Fibroblast of the conjunctiva (primary cell): Measurements from ENCODE around the gene PRCD.

Source experiments
- DNase-seq: peaks from one replicate; pipeline ENCODE4 v3.0.0-alpha.2; 2010; ENCODE audit warnings: low read depth

The PRCD gene

GRCh38 chr17:76570877-76571471 is 31.1 kb downstream of the PRCD start:
- DNase-seq, result no peak

DNA sequence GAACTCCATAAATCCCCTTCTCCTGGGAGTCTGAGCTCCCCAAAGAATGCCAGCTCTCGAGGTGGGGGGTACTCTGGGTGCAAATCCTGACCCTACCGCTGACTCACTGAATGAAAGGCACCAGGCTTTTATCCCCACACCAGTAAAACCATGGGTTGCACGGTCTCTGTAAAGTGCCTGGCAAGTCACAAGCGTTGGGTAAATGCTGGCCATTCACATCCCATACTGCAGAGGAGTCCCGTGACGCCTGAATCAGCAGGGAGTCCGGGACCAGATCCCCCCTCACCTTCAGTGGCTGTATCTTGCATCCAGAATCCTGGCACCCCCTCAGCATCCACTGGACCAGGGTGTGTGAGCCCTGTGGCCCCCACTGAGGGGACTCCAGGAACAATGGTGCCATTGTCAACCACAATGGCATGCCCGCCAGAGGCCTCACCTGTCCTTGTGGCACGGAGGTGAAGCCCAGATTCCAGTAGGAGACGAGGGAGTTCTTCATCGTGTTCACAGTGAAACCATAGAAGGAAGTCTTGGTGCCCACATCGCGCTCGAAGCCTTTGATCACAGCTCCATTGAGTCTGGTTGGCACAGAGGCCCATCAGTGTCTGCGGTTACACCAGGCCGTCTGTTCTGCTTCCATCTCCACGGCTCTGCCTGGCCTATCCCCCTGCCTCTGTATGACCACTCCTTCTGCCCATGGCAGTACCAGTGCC is 32.5 kb downstream of the PRCD start:
- DNase-seq, result no peak

GRCh38 chr17:76573096-76573495 is 33.3 kb downstream of the PRCD start:
- no peak for DNase-seq

GRCh38 chr17:76574166-76574565 is 34.3 kb downstream of the PRCD start:
- no peak for DNase-seq

GRCh38 chr17:76575570-76575969 is 35.7 kb downstream of the PRCD start:
- DNase-seq, result no peak

DNA sequence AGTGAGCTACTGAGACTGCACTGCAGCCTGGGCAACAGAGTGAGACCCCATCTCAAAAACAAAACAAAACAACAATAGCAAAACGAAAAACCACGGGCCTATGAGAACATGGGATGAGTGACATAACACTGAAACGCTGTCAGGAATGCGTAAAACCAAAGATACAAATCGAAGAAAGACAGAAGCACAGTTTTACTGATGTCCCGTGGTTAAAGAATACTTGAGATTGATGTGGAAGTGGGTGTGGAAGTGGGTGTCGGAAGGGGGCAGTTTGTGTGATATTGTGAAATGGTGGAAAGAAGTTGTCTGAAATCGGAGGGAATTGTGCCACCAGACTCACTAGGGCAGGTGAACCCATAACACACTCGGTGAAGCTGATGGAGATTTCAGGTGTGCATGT is 36.3 kb downstream of the PRCD start:
- DNase-seq, result no peak

- DNase-seq, result no peak
Measured at GRCh38 chr17:76577876-76578275, 38.0 kb downstream of the PRCD start.

- DNase-seq, result no peak
Measured at GRCh38 chr17:76578376-76578775, 38.5 kb downstream of the PRCD start.

GRCh38 chr17:76579281-76579680 is 39.4 kb downstream of the PRCD start:
- DNase-seq, result no peak

DNA sequence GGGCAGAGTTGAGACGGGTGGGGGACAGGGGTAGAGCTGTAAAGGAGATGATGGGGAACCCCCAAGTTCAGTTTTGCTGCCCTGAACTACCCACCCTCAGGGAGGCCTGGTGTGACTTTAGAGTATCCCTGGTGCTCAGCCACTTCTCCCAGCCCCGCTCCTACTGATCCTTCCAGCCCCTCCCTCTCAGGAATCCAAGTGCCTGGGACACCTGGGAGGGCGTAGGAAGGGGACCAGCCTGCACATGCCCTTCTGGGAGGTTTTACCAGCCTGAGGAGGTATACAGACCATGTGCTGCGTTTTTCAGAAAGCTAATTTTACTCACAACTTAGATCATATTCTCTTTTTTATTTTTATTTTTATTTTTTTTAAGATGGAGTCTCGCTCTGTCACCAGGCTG is 41.7 kb downstream of the PRCD start:
- DNase-seq, result no peak

DNA sequence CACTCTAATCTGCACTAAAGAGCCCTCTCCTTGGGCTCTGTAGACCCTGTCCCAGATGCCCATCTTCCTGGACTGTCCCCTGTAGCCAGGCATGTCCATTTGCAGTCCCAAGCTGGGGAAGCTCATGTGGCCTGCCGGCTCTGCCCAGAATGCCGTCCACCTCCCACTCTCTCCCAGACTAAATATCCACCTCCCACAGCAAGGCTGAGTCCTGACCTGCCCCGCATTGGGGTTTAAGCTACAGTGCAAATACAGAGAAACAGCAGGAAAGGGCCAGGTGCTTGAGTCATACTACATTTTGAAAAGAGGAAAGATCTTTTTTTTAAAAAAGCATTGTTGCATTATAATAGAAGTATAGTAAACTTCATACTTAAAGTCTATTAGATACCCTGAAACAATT is 42.8 kb downstream of the PRCD start:
- no peak for DNase-seq

DNA sequence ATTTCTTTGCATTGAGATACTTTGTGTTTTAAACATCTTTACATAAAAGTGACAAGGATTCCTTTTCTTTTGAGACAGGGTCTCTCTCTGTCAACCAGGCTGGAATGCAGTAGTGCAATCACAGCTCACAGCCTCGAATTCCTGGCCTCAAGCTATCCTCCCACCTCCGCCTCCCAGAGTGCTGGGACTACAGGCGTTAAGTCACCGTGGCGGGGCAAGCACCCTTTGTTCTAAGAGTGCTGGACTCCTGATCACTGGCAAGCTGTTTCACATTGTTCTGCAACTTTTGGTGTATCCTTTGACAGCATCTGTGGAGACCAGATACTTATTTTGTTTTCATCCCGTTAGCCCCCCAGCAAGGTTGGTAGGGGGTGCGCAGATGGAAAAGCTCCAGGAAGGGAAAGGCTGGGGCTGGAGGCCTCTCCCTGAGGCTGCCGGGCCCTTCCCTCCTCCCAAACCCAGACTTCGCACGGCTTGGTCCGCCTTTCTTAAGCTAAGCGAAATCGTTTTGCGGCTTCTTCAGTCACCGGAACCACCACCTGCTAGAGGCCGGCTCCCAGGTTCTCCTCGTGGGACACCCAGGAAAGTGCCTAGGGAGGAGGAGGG is 44.7 kb downstream of the PRCD start:
- DNase-seq, result no peak

- no peak for DNase-seq
Measured at GRCh38 chr17:76585033-76585648, 45.3 kb downstream of the PRCD start.

- DNase-seq, result no peak
Measured at GRCh38 chr17:76585649-76586593, 46.1 kb downstream of the PRCD start, which contains the start of gene ST6GALNAC2. ST6GALNAC2 (minus strand) TSS chr17:76585860; CDS start chr17:76585808, 52 bp downstream.

GRCh38 chr17:76586741-76587487 is 47.1 kb downstream of the PRCD start:
- DNase-seq, result no peak

- DNase-seq, result no peak
Measured at GRCh38 chr17:76588182-76588581, 48.3 kb downstream of the PRCD start.

DNA sequence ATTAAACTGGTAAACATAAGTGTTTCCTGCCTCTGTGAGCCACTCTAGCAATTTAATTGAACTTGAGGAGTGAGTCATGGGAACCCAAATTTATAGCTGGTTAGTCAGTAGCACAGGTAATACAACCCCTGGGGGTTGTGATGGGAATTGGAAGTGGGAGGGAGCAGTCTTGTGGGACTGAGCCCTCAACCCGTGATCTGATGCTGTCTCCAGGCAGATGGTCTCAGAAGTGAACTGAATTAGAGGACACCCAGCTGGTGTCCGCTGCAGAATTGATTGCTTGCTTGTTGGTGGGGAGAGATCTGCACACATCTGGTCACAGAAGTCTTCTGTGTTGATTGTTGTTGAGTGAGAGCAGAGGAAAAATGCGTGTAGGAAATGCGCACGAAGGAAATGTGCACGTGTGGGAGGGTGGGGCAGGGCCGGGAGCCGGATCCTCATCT is 53.6 kb downstream of the PRCD start:
- no peak for DNase-seq

DNA sequence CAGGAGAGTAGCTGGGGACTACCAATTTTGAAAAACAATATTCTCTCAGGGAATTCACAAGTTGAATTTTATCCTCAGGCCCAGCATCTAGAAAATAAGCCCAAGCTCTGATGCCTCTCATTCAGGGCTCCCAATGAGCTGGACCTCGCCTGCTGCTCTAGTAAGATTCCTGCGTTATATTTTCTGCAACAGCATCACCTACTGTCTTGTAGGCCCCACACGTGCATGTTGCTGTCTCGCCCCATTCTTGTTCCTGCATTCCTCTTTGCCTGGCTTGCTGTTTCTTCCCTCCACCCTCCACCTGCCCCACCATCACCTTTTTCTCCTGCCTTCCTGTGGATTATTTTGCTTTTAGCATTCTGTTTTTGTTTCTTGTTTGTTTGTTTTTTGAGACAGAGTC is 54.1 kb downstream of the PRCD start:
- DNase-seq, result no peak

- no peak for DNase-seq
Measured at GRCh38 chr17:76594690-76595089, 54.8 kb downstream of the PRCD start.
